HG03575 (cell line): Measurements from ENCODE around the gene ABI1.

Source experiments
- ATAC-seq: cut with Tn5 transposase; IDR thresholded peaks from one replicate; pipeline ENCODE4 v1.9.1; 2021; ENCODE audit not compliant: unreplicated experiment, insufficient number of reproducible peaks, low FRiP score; ENCODE audit errors: extremely low read depth

The ABI1 gene

DNA sequence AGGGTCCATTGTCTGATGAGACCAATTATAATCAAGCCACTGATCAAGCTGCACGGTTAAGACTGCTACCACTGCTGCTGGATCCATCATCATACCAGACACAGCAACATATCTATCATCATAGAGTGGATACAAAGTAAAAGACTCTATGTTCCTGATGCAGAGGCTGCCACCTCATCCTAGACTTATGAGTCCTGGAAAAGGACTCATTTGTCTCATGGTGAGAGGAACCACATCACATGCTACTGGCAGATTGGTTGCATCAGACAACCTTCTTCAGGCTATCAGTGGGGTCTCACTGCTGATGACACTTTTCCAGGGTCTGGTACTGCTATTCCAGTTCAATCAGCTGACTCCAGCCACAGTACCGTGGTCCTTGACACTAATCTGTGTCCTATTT is 79.0 kb downstream of the ABI1 start:
- no peak for ATAC-seq

DNA sequence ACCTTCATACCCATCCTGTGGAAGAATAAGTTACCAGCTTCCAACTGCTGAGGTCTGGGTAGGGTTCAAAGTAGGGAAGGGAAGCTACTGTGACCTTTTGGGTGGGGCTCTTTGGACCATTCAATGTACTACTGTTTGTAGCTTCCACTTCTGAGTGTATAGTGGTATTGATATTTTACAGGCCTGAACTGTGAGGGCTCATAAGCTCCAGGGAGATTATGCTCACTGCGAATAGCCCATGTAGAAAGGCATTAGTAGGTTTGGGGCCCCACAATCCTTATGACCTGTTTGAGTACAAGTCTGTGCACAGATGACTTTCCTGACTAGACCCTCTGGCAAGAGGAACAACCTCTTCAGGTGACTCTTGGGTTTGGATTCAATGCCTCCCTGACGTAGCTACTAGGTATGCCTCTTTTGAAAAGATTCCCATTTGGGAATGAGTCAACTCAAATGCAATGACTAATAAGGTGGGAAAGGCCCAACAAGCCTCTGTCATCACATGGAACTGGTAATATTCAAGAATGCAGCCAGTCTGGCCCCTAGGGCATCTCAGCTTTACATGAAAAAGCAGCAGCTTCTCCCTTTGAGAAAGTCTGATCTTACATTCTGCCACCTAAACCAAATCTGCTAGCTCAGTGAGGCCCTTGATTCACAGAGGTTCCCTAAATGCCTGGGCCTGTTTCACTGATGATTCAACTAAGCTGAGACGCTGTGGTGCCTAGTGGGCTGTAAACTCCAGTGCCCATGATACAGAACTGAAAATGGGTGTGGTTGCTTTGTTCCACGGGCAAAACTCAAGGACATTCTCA is 79.8 kb downstream of the ABI1 start:
- peak; percentile 48 for ATAC-seq

GRCh38 chr10:26780106-26780792 is 80.5 kb downstream of the ABI1 start:
- no peak for ATAC-seq

GRCh38 chr10:26779176-26779860 is 81.4 kb downstream of the ABI1 start:
- no peak for ATAC-seq

GRCh38 chr10:26777686-26778085 is 83.1 kb downstream of the ABI1 start:
- no peak for ATAC-seq

- ATAC-seq: no peak
These were observed 84.5 kb downstream of the ABI1 start for GRCh38 chr10:26776258-26776657.

DNA sequence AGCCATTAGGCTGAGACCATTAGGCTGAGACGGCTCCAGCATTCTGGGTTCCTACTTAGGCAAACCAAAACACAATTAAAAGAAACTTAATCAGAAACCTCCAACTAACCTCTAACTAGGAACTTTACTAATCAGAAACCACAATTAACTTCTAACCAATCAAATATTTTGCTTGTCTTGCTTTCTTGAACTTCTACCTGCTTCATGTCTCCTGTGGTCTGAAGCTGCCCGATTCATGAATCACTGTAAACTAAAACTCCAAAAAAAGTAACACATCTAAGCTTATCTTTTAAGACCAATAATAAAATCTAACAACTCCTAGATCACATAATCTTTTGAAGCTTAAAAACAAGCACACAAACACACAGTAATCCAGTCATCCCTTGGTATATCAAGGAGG is 87.1 kb downstream of the ABI1 start:
- no peak for ATAC-seq

GRCh38 chr10:26770069-26770468 is 90.7 kb downstream of the ABI1 start:
- no peak for ATAC-seq

GRCh38 chr10:26765549-26765948 is 95.2 kb downstream of the ABI1 start:
- ATAC-seq: no peak

DNA sequence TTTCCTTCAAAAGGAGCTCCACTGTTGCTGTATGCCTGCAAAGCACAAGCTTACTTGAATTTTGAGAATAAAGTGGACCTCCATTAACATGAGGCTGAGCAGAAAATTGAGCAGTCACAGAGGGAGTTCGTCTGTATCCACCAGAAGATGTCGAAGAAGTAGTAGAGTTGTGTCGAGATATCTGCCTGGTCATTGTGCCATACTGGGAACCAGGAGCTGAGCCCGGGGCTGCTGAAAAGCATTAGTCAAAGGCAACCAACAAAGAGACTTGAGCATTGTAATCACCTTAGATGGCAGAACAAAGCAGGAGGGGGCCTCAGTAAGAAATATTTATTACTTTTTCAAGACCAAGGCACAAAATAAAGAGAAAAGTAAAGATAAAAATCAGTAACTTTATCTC is 101.8 kb downstream of the ABI1 start:
- no peak for ATAC-seq

DNA sequence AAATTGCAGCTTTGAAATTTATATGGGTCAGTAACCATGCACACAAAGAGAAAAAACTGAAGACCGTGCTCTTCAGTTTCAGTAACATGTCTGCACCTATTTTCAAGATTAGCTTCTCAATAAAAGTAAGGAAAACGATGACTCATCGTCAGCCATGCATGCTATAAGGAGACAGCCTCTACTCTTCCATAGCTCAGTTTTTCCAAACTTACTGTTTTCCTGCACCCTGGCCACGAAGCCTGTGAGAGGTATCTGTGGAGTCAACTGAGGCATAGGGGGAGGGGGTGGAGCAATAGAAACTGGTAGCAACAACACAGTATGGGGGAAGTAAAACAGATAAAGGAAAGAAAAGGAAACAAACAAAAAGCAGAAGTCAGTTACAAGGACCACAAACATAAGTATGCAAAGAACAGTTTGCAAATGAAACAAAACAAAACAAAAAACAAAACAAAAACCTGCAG is 105.3 kb downstream of the ABI1 start:
- peak; percentile 83 for ATAC-seq

GRCh38 chr10:26746061-26746460 is 114.7 kb downstream of the ABI1 start:
- no peak for ATAC-seq

DNA sequence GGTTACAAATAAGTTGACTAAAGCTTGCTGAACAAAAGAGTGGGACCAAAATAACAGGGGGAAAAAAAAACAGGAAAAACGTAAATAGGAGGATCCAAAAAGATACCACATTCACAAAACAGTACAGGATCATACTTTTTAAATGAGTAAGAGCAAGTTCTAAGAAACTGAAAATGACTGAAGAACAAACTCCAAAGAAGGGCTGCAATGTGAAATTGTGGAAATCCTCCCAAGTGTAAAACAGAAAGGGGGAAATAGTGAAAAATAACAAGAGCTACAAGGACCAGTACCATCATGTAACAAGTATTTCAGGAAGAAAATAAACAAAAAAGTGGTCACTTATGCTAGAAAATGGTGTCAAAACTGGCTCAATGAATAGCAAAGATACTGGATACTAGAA is 116.9 kb downstream of the ABI1 start:
- no peak for ATAC-seq

DNA sequence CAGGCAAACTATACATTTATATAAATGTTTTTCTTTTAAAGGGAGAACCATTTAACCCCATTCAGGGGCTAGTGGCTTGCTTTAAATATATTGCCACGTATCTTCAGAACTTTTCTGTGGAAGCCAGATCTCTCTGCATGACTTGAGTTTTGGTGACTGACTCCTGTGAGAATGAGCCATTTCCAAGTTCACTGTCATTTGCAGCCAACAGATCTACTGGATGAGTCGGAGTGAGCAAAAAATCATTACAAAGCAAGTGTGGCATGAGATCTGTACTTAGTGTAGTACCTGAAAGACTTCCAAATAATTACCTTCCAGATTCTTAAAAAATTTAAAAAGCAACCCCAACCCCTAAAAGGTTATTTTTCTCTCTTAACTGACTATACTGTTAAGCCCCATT is 117.7 kb downstream of the ABI1 start:
- ATAC-seq: no peak

DNA sequence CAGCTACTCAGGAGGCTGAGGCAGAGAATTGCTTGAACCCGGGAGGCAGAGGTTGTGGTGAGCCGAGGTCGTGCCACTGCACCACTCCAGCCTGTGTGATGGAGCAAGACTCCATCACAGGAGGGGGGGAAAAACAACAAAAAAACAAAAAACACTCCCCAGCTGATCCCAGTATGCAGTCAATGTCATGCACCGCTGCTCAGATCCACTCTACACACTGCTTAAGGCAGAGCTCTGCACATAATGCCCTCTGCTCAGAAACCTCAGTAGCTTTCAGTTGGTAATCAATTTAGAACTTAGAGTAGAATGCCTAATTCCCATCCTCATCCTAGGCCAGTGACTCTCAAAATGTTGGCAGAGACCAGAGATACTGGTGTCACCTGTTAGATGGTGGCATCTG is 119.4 kb downstream of the ABI1 start:
- ATAC-seq: no peak

GRCh38 chr10:26739071-26739631 is 121.6 kb downstream of the ABI1 start:
- ATAC-seq: no peak

GRCh38 chr10:26738301-26738911 is 122.4 kb downstream of the ABI1 start:
- ATAC-seq: no peak

GRCh38 chr10:26737730-26738129 is 123.0 kb downstream of the ABI1 start:
- ATAC-seq: peak; percentile 70

- no peak for ATAC-seq
These were observed 125.3 kb downstream of the ABI1 start for GRCh38 chr10:26735435-26735834.
